ENCODE measurements around the gene TULP4.

Gene TULP4

DNA sequence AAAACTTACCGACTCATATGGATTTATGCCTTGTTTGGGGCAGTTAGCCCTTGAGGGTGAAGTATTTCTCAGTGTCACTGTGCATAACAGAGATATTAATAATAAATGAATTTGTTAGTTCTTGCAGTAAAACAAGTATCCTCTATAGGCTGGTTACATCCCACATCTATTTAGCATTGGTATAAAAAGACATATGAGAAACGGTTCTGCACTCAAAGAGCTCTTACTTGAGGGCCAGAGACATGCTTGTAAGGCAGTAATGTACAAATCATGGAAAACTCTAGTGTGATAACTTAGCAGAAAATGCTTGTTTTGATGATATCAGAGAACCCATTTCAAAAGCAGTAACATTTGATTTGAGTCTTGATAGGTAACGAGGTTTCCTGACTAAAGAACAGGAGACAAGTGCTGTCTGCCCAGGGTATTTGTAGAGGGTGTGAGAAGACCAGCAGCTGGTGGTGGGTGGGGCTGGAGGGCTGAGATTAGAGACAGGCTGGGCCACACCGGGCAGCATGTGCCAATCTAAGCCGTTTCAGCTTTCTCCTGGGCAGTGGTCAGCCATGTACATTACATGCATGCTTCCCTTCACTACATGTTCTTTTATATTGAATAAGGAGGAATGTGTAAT, 46.3 kb downstream of the TULP4 start:
- DNase-seq (ENCODE audit: low spot score) = no peak

DNA sequence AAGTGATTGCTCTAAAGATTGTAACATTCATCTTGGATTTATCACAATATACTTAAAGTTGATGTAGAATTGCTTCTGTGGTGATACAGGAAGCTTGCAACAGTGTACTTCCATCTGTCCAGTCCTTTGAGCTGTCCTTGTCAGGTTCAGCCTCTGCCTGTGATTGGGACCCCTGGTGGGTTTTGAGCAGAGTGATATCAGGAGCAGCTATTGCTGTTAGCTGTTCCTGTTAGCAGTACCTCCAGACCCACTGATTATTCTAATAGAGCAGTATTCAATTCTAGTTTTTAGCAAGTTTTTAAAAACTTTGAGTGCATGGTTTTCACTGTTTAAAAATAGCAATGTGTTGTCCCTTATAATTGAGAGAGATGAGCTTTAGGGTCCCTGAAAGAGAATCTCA, 48.8 kb downstream of the TULP4 start:
- no peak for DNase-seq (ENCODE audit: low spot score)

DNA sequence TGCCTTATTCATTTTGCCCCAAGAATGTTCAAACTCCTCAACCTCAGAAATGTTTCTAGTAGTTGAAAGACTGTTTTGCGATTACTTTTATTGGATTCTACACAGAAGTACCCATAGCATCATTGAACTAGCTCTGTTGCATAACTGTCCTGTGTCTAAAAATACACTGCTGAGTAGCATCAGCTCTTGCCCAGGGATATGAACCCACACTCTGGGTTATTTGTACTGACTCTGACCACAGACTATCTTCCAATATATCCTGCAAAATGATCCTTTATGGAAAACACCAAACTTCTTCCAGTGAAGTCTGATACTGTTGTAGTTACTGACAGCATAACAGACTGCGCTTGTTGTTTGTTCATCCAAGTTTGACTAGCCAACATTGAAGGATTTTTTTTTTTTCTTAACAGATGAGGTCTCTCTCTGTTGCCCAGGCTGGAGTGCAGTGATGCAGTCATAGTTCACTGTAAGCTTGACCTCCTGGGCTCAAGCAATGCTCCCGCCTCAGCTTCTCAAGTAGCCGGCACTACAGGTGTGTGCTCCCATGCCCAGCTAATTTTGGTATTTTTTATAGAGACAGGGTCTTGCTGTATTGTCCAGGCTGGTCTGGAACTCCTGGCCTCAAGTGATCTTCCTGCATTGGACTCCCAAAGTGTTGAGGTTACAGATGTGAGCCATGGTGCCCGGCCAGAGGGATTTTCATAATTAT, 49.9 kb downstream of the TULP4 start:
- DNase-seq (ENCODE audit: low spot score) = no peak

DNA sequence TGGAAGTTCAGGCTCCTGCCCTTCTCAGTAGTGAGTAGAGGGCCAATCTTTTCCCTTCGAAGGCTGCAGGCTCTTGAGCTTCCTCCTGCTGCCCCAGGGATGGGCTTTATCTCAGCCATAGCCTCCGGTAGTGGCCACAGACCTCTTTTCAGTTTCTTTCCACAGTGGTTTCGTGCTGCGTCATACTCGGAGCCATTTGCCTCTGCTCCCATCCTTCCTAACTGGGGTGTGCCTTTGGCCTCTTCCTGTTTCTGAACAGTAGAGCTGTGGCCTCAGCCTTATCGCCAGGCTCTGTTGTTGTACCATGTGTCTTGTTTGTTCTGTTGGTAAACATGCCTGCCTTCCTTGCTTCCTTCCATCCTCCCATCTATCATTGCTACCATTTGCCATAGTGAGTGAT, 54.1 kb downstream of the TULP4 start:
- no peak for DNase-seq (ENCODE audit: low spot score)

DNA sequence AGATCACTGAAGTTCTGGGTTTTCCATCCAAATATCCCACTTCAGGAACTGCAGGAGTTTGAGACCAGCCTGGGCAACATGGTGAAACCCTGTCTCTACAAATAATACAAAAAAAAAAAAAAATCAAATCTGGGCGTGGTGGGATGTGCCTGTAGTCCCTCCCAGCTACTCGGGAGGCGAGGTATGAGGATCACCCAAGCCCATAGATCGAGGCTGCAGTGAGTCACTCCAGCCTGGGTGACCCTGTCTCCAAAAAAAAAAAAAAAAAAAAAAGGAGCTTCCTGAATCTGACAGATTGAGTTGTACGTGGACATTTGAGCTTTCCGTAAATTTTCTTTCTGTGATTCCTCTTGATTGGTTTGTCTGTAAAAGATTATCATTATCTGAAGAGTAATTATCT, 55.6 kb downstream of the TULP4 start:
- no peak for DNase-seq (ENCODE audit: low spot score)

DNA sequence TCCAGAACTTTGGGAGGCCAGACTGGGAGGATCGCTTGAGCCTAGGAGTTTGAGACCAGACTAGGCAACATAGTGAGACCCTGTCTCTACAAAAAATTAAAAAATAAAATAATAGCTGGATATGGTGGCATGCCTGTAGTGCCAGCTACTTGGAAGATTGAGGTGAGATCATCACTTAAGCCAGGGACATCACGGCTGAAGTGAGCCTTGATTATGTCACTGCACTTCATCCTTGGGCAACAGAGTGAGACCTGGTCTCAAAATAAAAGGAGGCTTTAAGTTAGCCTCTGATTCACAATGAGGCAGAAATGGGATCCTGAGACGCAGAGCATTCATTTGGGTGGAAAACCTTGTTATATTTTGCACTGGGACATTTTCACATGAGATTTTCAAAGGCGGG, 57.0 kb downstream of the TULP4 start:
- DNase-seq (ENCODE audit: low spot score) = no peak

DNA sequence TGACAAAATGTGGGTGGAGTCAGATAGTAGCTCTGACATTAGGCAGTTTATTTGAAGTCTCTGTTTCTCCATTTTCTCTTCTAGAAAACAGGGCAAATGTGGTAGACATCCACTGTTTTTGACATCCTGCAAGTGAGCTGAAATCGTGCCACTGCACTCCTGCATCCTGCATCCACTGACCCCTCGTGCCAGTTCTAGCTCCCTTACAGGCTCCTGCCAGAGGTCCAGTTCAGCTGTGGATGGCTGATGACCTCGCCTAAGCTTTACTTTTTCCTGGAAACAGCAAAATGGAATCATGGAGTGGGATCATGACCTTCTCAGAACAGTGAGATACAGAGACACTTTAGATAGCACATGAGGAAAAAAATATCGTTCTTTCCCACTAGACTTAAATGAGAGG, 58.5 kb downstream of the TULP4 start:
- DNase-seq (ENCODE audit: low spot score) = no peak

DNA sequence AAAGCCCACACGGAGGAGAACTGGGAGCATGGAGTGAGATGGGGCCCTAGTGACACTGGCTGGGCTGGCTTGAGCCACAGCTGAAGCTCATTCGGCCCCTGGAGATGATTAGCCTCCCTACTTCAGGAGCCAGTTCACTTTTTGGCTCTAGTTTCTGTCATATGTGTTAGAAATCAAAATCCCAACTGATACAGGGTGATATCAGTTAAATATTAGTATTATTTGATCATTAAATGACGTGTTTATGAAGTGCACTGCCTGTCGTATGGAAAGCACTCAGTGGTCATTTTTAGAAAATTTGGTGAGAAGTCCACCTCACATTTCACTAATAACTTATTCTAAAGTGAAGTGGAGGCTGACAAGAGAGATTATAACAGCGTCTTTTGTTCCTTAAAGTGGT, 59.0 kb downstream of the TULP4 start:
- no peak for DNase-seq (ENCODE audit: low spot score)

DNA sequence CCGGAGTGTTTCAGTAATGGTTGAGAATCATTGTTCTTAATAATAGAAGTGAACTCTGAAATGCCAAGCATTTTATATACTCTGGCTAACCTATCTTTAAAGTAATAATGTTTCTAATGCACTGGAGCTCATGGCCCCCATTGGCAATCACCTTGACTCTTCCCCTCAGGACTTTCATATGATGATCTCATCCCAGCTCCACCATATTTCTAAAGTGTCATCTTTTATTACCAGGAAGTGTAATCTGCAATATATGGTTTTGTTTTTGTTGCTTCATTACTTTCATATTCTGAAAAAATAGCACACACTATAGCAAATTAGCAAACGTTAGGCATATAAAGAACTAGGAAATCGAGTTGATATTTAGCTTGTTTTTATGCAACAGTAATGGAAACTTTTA, 60.3 kb downstream of the TULP4 start:
- DNase-seq (ENCODE audit: low spot score) = no peak

DNA sequence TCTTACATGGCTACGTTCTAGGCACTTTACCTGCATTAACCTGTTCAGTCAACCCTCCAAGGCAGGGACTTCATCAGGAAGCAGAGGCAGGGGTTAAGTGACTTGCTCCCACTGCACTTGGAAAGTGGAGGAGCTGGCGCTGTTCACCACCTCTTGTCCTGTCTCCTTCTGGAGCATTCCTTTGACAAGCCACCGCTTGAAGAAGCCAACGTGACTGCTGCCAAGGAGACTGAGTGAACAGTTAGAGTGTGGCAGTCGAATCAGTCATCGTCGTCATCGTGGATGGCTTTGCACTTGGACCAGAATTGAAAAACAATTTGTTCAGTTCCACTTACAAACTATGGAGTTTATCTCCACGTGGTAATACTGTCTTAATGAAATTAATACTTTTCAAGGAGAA, 60.9 kb downstream of the TULP4 start:
- DNase-seq (ENCODE audit: low spot score) = no peak

DNA sequence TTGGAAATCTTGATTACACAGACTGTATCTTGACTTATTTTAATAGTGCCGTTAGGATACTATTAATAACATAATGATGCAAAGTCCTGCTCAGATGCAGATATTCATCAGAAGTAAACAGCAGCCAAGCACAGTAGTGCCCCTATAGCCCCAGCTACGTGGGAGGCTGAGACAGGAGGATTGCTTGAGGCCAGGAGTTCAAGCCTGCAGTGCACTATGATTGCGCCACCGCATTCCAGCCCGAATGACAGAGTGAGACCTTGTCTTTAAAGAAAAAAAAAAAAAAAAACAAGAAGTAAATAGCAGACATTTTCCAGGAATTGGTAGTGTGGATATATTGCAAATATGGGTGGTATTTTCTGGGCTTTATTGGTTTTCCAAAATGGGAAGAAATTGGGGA, 61.8 kb downstream of the TULP4 start:
- no peak for DNase-seq (ENCODE audit: low spot score)

DNA sequence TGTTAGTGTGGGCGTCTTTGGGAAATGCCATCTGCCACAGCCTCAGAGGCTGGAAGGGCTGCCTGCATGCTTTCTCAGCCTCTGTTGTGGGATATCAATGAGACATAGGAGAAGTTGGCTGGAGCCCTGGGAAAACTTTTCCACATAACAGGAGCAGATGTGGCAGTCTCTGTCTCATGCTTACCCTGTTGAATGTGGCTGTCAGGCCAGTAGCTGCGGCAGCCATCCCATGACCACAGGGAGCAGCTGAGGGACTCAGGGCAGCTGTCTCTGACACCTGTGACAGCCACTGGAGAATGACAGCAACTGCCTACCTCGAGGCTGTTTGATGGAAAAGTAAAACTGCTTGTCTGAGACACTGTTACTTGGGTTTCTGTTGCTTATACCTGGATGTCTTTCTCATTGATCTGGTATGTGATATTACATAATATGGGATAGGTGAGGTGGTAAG, 64.4 kb downstream of the TULP4 start:
- no peak for DNase-seq (ENCODE audit: low spot score)

DNA sequence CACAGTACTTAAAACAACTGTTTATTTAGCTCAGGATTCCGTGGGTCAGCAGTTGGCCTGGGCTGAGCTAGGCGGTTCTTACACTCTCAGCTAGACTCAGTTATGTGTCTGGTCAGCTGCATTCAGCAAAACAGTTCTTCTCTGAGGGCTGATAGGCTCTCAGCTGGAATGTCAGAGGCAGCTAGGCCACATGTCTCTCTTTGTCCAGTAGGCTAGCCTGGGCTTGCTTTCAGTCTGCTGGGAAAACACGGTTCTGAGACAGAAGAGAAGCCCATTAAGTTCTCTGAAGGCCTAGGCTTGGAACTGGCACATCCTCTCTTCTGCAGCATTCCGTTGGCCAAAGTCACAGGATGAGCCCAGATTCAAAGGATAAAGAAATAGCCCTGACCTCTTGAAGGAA, 65.6 kb downstream of the TULP4 start:
- DNase-seq (ENCODE audit: low spot score) = no peak

DNA sequence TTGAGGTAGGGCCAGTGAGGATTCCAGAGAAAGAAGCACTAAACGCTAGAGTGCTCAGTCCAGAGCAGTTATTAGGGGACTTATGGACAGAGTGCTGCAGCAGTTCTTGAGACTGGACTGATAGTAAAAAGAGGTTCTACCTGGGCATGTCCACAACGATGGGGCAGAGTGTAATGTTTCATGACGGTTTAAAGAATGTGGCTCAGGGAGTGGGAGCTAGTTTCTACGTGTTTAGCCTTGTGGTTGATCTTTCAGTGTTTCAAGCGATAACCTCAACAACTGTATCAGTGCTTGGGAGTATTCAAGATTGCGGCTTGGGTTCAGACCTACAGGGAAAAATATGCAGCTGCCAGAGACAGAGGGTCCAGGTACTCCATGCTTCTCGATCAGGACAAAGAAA, 67.1 kb downstream of the TULP4 start:
- DNase-seq (ENCODE audit: low spot score) = no peak

DNA sequence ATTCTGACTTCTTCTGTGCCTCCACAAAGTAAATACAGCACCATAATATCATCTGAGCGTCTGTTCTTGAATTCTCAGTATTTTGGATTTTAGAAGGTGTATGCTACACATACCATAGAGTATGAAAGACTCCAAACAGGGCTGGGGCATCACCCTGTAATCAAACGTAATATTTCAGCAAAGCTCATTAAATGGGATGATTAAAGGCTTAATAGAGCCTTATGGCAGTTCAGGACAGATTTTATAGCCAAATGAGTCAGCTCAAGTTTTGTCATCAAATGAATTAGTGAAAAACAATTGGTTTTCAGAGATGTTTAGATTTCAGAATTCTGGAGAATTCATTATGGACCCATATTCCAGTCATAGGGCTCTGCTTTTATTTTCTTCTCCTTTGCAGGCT, 68.9 kb downstream of the TULP4 start:
- no peak for DNase-seq (ENCODE audit: low spot score)

DNA sequence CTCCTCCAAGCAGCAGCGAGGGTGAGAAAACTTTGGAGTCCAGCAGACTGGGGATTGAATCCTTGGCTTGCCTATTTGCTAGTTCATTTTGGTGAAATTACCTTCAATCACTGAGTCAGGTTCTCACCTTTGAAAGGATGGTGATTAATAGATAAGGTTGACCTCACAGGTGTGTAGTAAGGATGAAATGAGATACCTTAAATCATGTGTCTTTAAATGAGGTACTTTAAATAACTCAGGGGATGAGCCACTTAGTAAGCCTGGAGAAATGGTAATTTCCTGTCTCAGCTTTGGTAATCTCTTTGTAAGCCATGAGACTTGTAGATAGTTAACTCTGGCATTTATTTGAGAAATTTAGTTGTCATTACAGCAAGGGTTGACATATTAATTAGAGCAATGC, 70.2 kb downstream of the TULP4 start:
- no peak for DNase-seq (ENCODE audit: low spot score)

DNA sequence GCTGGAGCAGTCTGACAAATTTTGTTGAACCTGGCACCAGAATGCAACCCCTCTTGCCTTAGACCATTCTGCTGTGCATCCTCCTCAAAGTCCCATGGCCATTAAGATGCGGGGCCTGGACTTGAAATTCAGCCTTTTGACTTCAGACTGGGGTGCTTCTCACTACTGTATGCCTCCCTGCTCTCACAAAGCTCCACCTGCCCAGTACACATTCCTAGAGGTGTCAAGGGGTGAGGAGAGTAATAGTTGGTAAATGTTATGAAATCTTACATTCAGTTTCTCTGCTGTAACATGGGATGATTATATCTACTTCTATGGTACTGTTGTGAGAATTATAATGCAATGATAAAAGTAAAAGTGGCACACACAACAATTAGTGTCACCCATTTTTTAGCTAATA, 70.8 kb downstream of the TULP4 start:
- no peak for DNase-seq (ENCODE audit: low spot score)

DNA sequence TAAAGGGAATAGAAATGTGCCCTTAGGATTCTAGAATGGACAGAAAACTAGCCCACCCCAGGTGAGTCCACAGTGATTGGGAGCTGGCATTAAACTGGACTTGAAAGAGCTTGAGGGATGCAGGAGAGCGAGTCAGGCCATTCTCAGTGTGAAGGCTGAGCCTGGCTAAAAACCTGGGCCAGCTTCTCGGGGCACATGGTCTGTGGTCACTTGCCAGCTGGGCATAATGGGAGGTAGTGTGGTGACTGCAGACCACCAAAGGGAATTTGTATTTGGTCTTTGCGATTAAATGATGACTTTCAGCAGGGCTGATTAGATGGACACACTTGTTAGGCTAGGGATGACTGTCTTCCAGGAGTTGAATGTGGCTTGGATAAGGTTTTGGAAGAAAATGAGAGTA, 71.3 kb downstream of the TULP4 start:
- no peak for DNase-seq (ENCODE audit: low spot score)

DNA sequence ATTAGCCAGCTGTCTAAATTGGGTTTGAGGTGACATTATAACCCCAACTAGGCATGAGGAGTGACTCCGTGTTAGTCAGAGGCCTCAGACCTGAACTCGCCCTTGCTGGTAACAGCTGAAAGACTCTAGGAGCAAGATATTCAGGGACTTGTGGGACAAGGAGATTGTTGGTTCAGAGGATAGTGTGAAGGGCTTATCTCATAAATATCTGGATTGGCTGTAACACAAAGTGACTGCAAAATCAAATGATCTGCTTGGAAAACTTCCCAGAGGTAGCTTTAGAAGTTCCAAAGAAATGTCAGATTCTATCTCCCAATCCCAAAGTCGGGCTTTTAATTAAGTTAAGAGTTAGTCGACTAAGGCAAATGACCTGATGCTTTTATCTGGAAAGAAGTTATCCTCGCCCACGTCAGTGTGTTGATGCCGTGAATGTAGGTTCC, 72.4 kb downstream of the TULP4 start:
- DNase-seq (ENCODE audit: low spot score) = no peak

DNA sequence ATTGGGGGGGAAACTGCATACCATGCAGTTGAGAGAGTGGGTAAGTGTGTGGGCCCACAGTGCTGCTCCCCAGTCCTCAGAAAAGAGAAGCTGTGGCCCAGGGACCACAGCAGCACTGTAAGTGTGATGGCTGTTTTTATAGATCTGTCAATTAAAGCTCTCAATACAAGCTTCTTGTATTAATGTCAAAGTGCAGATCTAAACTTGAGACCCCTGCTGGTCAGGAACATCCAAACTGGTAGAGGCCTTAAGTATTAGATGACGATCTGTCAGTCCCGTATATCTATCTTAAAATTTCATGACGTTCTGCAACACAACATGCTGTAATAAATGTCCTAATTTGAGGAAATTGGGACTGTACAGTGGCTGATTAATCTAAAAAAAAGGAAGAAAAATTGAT, 74.8 kb downstream of the TULP4 start:
- DNase-seq (ENCODE audit: low spot score) = peak; percentile 40

DNA sequence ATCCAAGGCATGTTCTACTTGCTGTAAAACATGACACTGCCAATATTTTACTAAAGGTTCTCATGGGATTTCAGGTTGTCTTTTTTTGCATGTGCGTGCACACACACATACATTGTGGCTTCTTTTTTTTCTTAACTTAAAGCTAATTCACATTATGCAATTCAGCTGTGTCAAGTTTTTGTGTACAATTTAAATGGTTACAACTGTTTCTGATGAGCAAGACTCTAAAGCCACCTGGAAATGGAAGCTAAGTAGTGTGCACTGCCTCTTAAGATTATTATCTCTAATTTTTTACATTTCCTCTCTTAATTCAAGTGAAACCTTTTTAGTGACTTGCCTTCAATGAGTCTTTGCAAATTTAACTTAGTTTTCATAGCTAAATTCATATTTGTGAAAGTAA, 75.3 kb downstream of the TULP4 start:
- DNase-seq (ENCODE audit: low spot score) = no peak

DNA sequence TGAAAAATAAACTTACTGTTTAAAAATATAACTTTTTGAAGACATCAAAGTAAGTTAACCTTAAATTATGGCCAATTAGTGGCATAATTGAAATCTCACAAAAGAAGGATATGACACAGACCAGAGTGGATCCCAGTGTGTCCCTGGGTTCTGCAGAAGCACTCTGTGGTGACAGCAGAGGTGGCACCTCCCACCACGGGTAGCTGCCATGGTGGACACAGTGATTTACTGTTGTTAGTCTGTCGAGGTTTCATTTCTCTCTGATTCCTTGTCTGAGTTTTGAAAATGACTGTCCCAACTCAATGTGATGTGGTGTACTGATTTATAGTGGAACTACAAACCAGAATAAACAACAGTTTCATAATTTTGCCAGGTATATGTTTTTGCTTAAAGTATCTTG, 76.5 kb downstream of the TULP4 start:
- DNase-seq (ENCODE audit: low spot score) = no peak

DNA sequence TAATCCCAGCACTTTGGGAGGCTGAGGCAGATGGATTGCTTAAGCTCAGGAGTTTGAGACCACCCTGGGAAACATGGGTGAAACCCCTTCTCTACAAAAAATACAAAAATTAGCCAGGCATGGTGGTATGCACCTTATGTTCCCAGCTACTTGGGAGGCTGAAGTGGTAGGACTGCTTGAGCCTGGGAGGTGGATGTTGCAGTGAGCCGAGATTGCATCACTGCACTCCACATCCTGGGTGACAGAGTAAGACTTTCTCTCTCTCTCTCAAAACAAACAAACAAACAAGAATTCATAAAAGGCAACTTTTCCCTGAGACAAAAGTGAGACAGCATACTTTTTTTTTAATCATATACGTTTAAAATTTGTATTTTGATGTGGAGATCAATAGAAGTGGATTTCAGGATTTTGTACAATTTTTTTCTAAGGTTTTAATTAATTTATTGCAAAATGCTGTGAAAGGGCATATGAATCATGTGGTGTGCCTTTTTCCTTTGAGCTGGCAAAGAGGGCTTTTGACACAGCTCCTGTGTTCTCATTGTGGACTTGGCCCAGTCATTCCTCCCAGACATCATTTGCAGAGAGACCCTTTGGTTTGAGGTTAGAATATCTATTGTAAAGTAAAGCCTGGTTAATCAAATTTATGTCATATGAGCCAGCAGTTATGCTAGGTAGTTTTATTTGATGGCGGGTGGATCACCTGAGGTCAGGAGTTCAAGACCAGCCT, 77.1 kb downstream of the TULP4 start:
- DNase-seq (ENCODE audit: low spot score) = no peak

Data from RKO (cell line).